ENCODE data around the gene ADAMTSL1.

Gene ADAMTSL1

DNA sequence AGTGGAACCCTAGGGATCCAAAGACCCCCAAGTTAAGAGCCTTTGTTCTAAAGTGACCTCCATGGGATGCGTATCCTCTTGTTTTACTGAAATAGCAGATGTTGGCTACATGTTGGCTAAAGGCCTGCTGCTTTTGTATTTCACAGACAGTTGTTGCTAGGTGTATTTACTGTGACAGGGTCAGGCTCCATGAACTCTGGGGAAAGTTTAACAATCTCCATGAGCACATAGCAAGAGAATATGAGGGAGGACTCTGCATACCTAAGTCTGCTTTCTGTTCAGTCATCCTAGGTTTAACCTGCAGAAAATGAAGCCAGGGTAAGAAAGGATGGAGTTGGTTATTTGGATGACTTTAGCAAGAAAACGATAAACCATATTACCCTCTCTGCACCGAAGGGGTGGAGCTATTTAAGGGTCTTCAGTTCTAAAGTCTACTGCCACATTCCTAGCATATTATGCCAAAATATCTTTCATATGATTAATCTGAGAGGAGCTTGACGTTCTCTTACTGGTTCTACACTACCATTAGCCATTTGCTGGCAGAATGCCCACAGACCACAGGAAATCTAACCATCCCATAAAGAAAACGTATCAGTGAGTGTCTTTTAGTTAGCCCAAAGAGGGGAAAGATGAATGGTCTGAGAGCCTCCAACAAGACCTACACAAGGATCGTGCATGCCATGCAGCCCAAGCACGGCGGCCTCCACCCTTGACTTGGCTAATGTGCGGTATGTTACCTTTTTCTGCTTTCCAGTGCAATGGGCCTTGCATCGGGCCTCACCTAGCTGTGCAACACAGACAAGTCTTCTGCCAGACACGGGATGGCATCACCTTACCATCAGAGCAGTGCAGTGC is 431.3 kb downstream of the ADAMTSL1 start:
- Mint-ChIP-seq H3K27me3 (ENCODE audit: low read depth, poor library complexity) (no peaks in the 10 kb centered on the region), H3K27ac (peak overlapping the region; percentile 99), H3K9me3 (peaks cover 35% of the 10 kb centered on the region), H3K4me1 (peaks cover 56% of the 10 kb centered on the region), H3K4me3 (no peak overlapping the region), H3K36me3 (ENCODE audit: low read depth) (peaks cover 18% of the 10 kb centered on the region)
- no peak for DNase-seq
- TF ChIP-seq CTCF (IDR thresholded peaks at IDR 0.05): no peak

DNA sequence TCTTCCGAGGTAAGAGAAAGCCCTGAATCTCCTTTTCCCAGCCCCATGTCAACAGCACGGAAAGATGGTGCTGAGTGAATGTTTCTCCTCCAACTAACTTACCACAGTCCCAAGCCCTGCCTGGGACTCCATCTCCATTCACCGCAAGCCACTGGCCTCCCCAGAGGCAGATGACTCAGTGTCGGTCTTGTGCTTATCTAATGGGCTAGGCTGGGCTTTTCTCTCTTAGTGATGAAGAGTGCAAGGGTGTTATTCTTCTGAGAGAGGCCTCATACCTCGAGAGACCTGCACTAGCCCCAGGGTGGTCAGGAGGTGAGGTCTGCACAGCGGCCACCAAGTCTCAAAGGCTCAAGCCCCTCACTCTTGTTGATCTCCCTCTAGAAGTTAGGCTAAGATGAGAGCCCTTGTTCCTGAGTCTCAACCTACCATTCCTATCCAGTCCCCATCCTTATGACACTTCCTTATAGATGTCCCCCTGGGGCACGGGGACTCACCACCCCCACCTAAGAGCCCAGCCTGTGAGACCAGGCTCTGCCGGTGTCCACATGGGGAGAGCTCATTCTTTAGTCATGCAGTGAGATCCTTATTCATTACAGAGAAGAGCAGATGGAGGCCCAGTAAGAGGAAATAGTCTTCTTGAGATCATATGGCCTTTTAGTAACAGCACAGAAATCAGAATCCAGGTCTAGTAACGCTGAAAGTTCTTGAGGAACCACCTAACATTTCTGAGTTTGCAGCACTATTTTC is 432.1 kb downstream of the ADAMTSL1 start:
- Mint-ChIP-seq H3K27ac (peak overlapping the region; percentile 37), H3K9me3 (peaks cover 31% of the 10 kb centered on the region), H3K36me3 (ENCODE audit: low read depth) (peaks cover 16% of the 10 kb centered on the region), H3K27me3 (ENCODE audit: low read depth, poor library complexity) (peaks cover 1% of the 10 kb centered on the region), H3K4me3 (no peak overlapping the region), H3K4me1 (peaks cover 64% of the 10 kb centered on the region)
- TF ChIP-seq CTCF (IDR thresholded peaks at IDR 0.05): no peak
- no peak for DNase-seq

DNA sequence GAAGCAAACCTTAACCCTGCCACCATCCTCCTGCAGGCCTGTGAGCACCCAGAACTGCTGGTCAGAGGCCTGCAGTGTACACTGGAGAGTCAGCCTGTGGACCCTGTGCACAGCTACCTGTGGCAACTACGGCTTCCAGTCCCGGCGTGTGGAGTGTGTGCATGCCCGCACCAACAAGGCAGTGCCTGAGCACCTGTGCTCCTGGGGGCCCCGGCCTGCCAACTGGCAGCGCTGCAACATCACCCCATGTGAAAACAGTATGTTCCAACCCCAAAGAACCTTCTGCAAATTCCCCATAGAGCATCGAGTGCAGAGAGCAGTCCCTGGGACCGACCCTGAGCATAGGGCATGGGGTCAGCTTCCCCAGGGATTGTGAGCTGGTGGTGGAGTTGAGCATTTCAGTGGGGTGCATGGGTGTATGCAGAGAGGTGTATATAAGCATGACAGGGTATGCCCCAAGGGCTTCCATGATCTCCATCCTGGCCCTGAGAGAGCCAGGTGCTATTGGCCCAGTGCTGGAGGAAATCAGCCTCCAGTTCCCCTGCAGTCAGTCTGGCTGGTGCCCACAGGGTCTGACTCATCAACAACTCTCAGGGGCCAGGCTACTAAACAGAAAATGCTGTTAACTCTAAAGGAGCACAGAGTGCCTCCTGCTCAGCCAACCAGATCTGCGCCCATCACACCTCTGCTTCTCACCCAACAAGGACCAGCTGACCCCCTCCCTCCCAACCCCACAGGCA is 432.9 kb downstream of the ADAMTSL1 start:
- Mint-ChIP-seq H3K4me1 (peaks cover 72% of the 10 kb centered on the region), H3K36me3 (ENCODE audit: low read depth) (peaks cover 9% of the 10 kb centered on the region), H3K27ac (no peak overlapping the region), H3K9me3 (peaks cover 23% of the 10 kb centered on the region), H3K4me3 (no peak overlapping the region), H3K27me3 (ENCODE audit: low read depth, poor library complexity) (peaks cover 5% of the 10 kb centered on the region)
- DNase-seq: no peak
- TF ChIP-seq CTCF (IDR thresholded peaks at IDR 0.05): no peak

- DNase-seq: no peak
- H3K27ac Mint-ChIP-seq: peak overlapping the region; percentile 97
- no peaks in the 10 kb centered on the region for H3K36me3 Mint-ChIP-seq (ENCODE audit: low read depth)
These were observed 434.1 kb downstream of the ADAMTSL1 start for GRCh38 chr9:18907927-18908625.

More at GRCh38 chr9:18907927-18908625, 434.1 kb downstream of the ADAMTSL1 start:
- H3K9me3 Mint-ChIP-seq: peaks cover 11% of the 10 kb centered on the region
- peak overlapping the region; percentile 47 for H3K4me3 Mint-ChIP-seq
- peaks cover 75% of the 10 kb centered on the region for H3K4me1 Mint-ChIP-seq
- TF ChIP-seq CTCF (IDR thresholded peaks at IDR 0.05): no peak
- peaks cover 9% of the 10 kb centered on the region for H3K27me3 Mint-ChIP-seq (ENCODE audit: low read depth, poor library complexity)
